CD4-positive, alpha-beta T cell (primary cell): Measurements from ENCODE around the gene FAM184A. TPM values are rescaled to one million over a fixed set of nuclear protein-coding genes. Genes with fewer than 3 reads are reported as not detected.

Experiments
- ATAC-seq: fragments of 200-7000 bp; cut with Tn5 transposase; one replicate; pipeline ENCODE4 v1.10.0; 2022; ENCODE audit warnings: mild to moderate bottlenecking; ENCODE audit not compliant: poor library complexity
- CTCF ChIA-PET: fragments of 350-600 bp; sonication (Branson Sonifier 250); formaldehyde crosslinking; loops from one replicate; lab custom pipeline; 2021; ENCODE audit warnings: antibody characterized with exemption, inconsistent platforms; lab: Charles Lee
- POLR2A ChIA-PET: fragments of 350-600 bp; sonication (Branson Sonifier 250); formaldehyde crosslinking; loops from one replicate; lab custom pipeline; 2021; ENCODE audit warnings: antibody characterized with exemption, inconsistent platforms; lab: Charles Lee
- DNase-seq, 14 experiments: peaks; one replicate each; pipeline ENCODE4 v3.0.0-alpha.2; 2013 to 2020; ENCODE audit warnings: mixed read lengths in 2 of 14
- H3K27ac ChIP-seq, 2 donors: one replicate each; pipeline versions ENCODE4 v1.5.1 to v1.7.0; 2013; ENCODE audit warnings: low read length in 2 of 2, low read depth in 1 of 2, mild to moderate bottlenecking in 1 of 2
- H3K27me3 ChIP-seq, 2 experiments: 1 replicate in 1 of 2; 2 replicates in 1 of 2; pipeline versions ENCODE4 v1.6.1 to v1.7.0; 2013; ENCODE audit warnings: low read length in 2 of 2, control low read depth in 1 of 2, mild to moderate bottlenecking in 1 of 2, moderate library complexity in 1 of 2; ENCODE audit not compliant: insufficient read depth in 2 of 2, control insufficient read depth in 1 of 2
- H3K36me3 ChIP-seq: one replicate; pipeline ENCODE4 v1.6.1; 2013; ENCODE audit warnings: low read length, control low read depth; ENCODE audit not compliant: insufficient read depth
- H3K4me1 ChIP-seq: one replicate; pipeline ENCODE4 v1.6.1; 2013; ENCODE audit warnings: low read length, control low read depth; ENCODE audit not compliant: insufficient read depth
- H3K4me3 ChIP-seq: one replicate; pipeline ENCODE4 v1.5.1; 2013; ENCODE audit warnings: mild to moderate bottlenecking, low read length, moderate library complexity
- H3K9me3 ChIP-seq, 2 experiments: 1 replicate in 1 of 2; 2 replicates in 1 of 2; pipeline versions ENCODE4 v1.6.1 to v1.7.0; 2013; ENCODE audit warnings: low read length in 2 of 2, mild to moderate bottlenecking in 2 of 2, control low read depth in 1 of 2, moderate library complexity in 1 of 2; ENCODE audit not compliant: control insufficient read depth in 1 of 2, insufficient read depth in 1 of 2
- H3K27ac Mint-ChIP-seq: one replicate; pipeline ENCODE4 v1.8.0; 2020; ENCODE audit warnings: mixed read lengths
- H3K27me3 Mint-ChIP-seq: one replicate; pipeline ENCODE4 v1.8.0; 2021; ENCODE audit warnings: mixed read lengths
- H3K36me3 Mint-ChIP-seq: one replicate; pipeline ENCODE4 v1.8.0; 2021; ENCODE audit warnings: low read depth, mixed read lengths
- H3K4me1 Mint-ChIP-seq: one replicate; pipeline ENCODE4 v1.8.0; 2021; ENCODE audit warnings: low read depth, mixed read lengths
- H3K4me3 Mint-ChIP-seq: one replicate; pipeline ENCODE4 v1.8.0; 2020; ENCODE audit warnings: mild to moderate bottlenecking, mixed read lengths
- H3K9me3 Mint-ChIP-seq: one replicate; pipeline ENCODE4 v1.8.0; 2020; ENCODE audit warnings: mixed read lengths
- CTCF ChIP-seq: fragments of 200-600 bp; IDR thresholded peaks from one replicate; pipeline ENCODE4 v1.8.0; 2022; ENCODE audit warnings: antibody characterized with exemption, mild to moderate bottlenecking
- intact Hi-C, 2 experiments: fragments of 100-400 bp; cut with DNase I in 1 of 2; cut with micrococcal nuclease in 1 of 2; formaldehyde crosslinking; loops; one replicate each; pipeline versions ENCODE4 v1.15.1 to v1.9.0; 2023 to 2025; cut with DNase I, micrococcal nuclease
- total RNA-seq, 174 experiments: library from RNA in 2 of 174; stranded (reverse) in 2 of 174; gene quantifications; one replicate each; pipeline ENCODE4 v1.2.3 and lab custom pipeline; 2021 to 2026

The FAM184A gene
- total RNA-seq, 2 experiments from 2014 or later = 2.9 to 3.3 TPM

GRCh38 chr6:119112812-119113530 lies 34.5 kb upstream of the FAM184A start:
- Mint-ChIP-seq H3K4me3 (no peak overlapping the region), H3K27me3 (no peaks in the 10 kb centered on the region), H3K4me1 (peaks cover 13% of the 10 kb centered on the region), H3K27ac (no peak overlapping the region), H3K9me3 (no peaks in the 10 kb centered on the region), H3K36me3 (no peaks in the 10 kb centered on the region)
- CTCF ChIA-PET = interaction anchor here (3.3 kb wide), 1 partner anchor 145 kb away, joined by 15 read pairs; no protein-coding TSS in a partner anchor
- ATAC-seq (no peak), DNase-seq (peak in 2 of 14 experiments; percentile 22 to 35)
- POLR2A ChIA-PET = no interaction called here
- no peak overlapping the region for H3K27ac ChIP-seq
- H3K4me3 ChIP-seq = no peak overlapping the region
- intact Hi-C loops = loop anchor here in 1 of 2 experiments (5.0 to 10.0 kb wide), 3 partner anchors 551 to 1768 kb away; no protein-coding TSS in a partner anchor
- H3K27me3 ChIP-seq = no peaks in the 10 kb centered on the region
- peaks cover 9% of the 10 kb centered on the region for H3K4me1 ChIP-seq
- H3K9me3 ChIP-seq = no peaks in the 10 kb centered on the region
- H3K36me3 ChIP-seq = no peaks in the 10 kb centered on the region
- no peak for TF ChIP-seq CTCF

GRCh38 chr6:119110601-119111548 lies 32.4 kb upstream of the FAM184A start:
- Mint-ChIP-seq H3K27me3 (no peaks in the 10 kb centered on the region), H3K9me3 (no peaks in the 10 kb centered on the region), H3K4me3 (peak overlapping the region; percentile 30), H3K27ac (no peak overlapping the region), H3K4me1 (peaks cover 13% of the 10 kb centered on the region), H3K36me3 (no peaks in the 10 kb centered on the region)
- peaks cover 9% of the 10 kb centered on the region for H3K4me1 ChIP-seq
- peak; percentile 91 for ATAC-seq
- DNase-seq = peak in 11 of 14 experiments; percentile 6 to 82 (median 26)
- intact Hi-C loops = loop anchor here (1.0 to 10.0 kb wide), 11 partner anchors 35 to 1766 kb away; partner anchors contain the start of gene ASF1A (in 1 of the 2)
- no peak overlapping the region for H3K4me3 ChIP-seq
- no peaks in the 10 kb centered on the region for H3K36me3 ChIP-seq
- POLR2A ChIA-PET = interaction anchor here (0.8 to 2.4 kb wide), 8 partner anchors 11 to 310 kb away, joined by 3 to 23 read pairs (median 6); partner anchors contain the start of genes ASF1A, FAM184A and MCM9
- CTCF ChIA-PET = interaction anchor here (0.8 to 3.3 kb wide), 13 partner anchors 13 to 545 kb away, joined by 3 to 15 read pairs (median 4); partner anchors contain the start of gene FAM184A
- TF ChIP-seq CTCF = peak; percentile 72
- H3K9me3 ChIP-seq = no peaks in the 10 kb centered on the region
- H3K27me3 ChIP-seq = no peaks in the 10 kb centered on the region
- no peak overlapping the region for H3K27ac ChIP-seq
